Mammary microvascular endothelial cell (primary cell): ENCODE measurements around the gene GNAL. TPM values are rescaled to one million over a fixed set of nuclear protein-coding genes. Genes with fewer than 3 reads are reported as not detected.

Experiments
- total RNA-seq: library from RNA; depleted of rRNA; stranded (reverse); fragments of >200 nt; gene quantifications from 2 replicates; pipeline ENCODE4 v1.2.3, GENCODE V29; 2015

GNAL gene
- 0.05 TPM in 1 of 2 replicates, not detected in the other for total RNA-seq

DNA sequence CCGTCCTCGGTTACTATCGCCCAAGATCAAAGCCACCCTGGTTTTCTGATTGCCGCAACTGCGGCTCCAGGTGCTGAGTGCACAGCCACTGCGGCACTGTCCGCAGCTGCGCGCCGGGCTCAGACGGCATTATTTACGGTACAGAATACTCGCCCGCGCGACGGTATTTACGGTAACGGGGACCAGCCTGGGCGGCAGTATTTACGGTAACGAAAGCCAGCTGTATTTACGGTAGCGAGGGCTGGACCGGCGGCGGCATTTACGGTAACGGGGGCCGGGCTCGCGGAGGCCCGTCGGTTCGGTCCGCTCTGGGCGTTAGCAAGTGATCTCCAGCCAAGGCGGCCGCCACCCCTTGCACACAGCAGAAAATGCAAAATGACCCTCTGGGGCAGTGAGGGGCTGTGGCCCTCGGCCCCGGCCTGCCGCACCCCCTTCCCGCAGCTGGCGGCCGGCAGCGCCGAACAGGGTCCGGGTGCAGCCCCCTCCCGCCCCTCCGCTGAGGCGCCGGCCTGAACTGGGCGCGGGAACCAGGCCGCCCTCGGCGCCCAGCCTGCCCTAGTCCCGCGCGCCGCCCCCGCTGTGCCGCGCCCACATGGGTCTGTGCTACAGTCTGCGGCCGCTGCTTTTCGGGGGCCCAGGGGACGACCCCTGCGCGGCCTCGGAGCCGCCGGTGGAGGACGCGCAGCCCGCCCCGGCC is at the start of gene GNAL:
TSS of gene GNAL (plus strand) at position 293 of the 697 bp plus-strand sequence. CDS start at position 593, 300 bp downstream.

GRCh38 chr18:11851146-11851805 is 162.2 kb downstream of the GNAL start, which contains the start of gene CHMP1B:
Gene CHMP1B (plus strand): TSS chr18:11851413. CDS start chr18:11851512, 99 bp downstream.

GRCh38 chr18:11908182-11909060 is 219.4 kb downstream of the GNAL start, which contains the start of gene MPPE1:
Gene MPPE1 (minus strand): TSS chr18:11908317. CDS start chr18:11897264, 11,053 bp downstream.

Other genes starting within 250 kb of the GNAL start
- gene SLC35G4, start 79.7 kb upstream of the GNAL start, total RNA-seq, result not detected in 2 replicates
- gene CHMP1B, start 162.1 kb downstream of the GNAL start, total RNA-seq, result 39.3 and 42.0 TPM in 2 replicates
- gene MPPE1, start 219.1 kb downstream of the GNAL start, total RNA-seq, result 12.1 and 14.1 TPM in 2 replicates